ENCODE data around the gene CD99L2.

The CD99L2 gene

DNA sequence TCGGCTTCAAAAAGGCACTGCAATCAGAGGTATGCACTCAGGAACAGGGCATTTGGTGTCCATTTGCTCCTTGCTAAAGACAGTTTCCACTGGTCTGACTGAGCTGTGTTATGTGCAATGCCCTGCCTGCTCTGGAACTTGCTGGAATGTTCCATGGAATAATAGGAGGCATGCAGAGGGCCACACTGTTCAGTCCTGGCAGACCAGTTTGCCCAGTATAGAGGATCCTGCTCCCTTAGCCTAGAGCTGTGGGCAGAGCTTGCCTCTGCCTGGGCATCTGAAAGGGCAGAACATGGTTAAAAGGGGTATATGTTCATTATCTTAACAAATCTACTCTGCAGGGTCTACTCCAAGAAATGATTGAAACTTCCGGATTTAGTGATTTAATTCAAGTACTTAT, 27.8 kb upstream of the CD99L2 start:
- Histone ChIP-seq H3K27ac (no peak overlapping the region), H3K4me3 (ENCODE audit: low read depth, low read length) (no peak overlapping the region), H3K27me3 (replicated peaks) (no peaks in the 10 kb centered on the region), H3K36me3 (replicated peaks) (no peaks in the 10 kb centered on the region)
- no peak for DNase-seq
- in situ Hi-C loops (cut with HindIII; ENCODE audit: low pct_ligation_motif_present, low sequenced_read_pairs): no loop called here
- TF ChIP-seq, protein P1, sequence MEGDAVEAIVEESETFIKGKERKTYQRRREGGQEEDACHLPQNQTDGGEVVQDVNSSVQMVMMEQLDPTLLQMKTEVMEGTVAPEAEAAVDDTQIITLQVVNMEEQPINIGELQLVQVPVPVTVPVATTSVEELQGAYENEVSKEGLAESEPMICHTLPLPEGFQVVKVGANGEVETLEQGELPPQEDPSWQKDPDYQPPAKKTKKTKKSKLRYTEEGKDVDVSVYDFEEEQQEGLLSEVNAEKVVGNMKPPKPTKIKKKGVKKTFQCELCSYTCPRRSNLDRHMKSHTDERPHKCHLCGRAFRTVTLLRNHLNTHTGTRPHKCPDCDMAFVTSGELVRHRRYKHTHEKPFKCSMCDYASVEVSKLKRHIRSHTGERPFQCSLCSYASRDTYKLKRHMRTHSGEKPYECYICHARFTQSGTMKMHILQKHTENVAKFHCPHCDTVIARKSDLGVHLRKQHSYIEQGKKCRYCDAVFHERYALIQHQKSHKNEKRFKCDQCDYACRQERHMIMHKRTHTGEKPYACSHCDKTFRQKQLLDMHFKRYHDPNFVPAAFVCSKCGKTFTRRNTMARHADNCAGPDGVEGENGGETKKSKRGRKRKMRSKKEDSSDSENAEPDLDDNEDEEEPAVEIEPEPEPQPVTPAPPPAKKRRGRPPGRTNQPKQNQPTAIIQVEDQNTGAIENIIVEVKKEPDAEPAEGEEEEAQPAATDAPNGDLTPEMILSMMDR (IDR thresholded peaks at IDR 0.05; ENCODE audit: low read depth, low read length, missing control alignments): no peak

GRCh38 chrX:150919401-150919800, 20.9 kb upstream of the CD99L2 start:
- H3K27me3 ChIP-seq (replicated peaks): no peaks in the 10 kb centered on the region
- in situ Hi-C loops (cut with HindIII; ENCODE audit: low pct_ligation_motif_present, low sequenced_read_pairs): no loop called here
- no peak overlapping the region for H3K4me3 ChIP-seq (ENCODE audit: low read depth, low read length)
- H3K27ac ChIP-seq: no peak overlapping the region
- TF ChIP-seq, protein P1 (IDR thresholded peaks at IDR 0.05; ENCODE audit: low read depth, low read length, missing control alignments): no peak
- DNase-seq: no peak
- H3K36me3 ChIP-seq (replicated peaks): no peaks in the 10 kb centered on the region

DNA sequence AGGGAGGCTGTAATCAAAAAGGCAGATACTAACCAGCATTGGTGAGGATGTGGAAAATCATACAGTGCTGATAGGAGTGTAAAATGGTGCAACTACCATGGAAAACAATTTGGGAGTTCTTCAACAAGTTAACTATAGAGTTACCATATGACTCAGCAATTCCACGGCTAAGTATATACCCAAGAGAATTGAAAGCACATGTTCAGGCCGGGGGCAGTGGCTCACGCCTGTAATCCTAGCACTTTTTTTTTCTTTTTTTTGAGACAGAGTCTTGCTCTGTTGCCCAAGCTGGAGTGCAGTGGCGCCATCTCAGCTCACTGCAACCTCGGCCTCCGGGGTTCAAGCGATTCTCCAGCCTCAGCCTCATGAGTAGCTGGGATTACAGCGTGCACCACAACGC, 15.0 kb upstream of the CD99L2 start:
- in situ Hi-C loops (cut with HindIII; ENCODE audit: low pct_ligation_motif_present, low sequenced_read_pairs): no loop called here
- TF ChIP-seq, protein P1 (IDR thresholded peaks at IDR 0.05; ENCODE audit: low read depth, low read length, missing control alignments): no peak
- DNase-seq: no peak
- Histone ChIP-seq H3K36me3 (replicated peaks) (no peaks in the 10 kb centered on the region), H3K4me3 (ENCODE audit: low read depth, low read length) (no peak overlapping the region), H3K27me3 (replicated peaks) (no peaks in the 10 kb centered on the region), H3K27ac (no peak overlapping the region)

- in situ Hi-C loops (cut with HindIII; ENCODE audit: low pct_ligation_motif_present, low sequenced_read_pairs): no loop called here
- H3K36me3 ChIP-seq (replicated peaks): no peaks in the 10 kb centered on the region
- TF ChIP-seq, protein P1 (IDR thresholded peaks at IDR 0.05; ENCODE audit: low read depth, low read length, missing control alignments): no peak
Measured at GRCh38 chrX:150907474-150907873, 9.0 kb upstream of the CD99L2 start.

DNA sequence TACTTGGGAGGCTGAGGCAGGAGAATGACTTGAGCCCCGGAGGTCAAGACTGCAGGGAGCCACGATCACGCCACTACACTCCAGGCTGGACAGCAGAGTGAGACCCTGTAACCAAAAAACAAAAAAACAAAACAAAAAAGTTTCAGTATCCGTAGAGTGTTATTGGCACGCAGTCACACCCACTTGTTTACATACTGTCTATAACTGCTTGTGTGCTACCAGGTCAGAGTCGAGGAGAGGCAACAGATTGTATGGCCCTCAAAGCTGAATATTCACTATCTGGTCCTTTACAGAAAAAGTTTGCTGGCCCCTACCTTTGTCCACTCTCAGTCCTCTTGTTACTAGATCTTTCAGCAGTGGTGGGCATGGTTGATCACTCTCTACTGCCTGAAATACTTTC, 8.2 kb upstream of the CD99L2 start:
- H3K36me3 ChIP-seq (replicated peaks): no peaks in the 10 kb centered on the region
- TF ChIP-seq, protein P1 (IDR thresholded peaks at IDR 0.05; ENCODE audit: low read depth, low read length, missing control alignments): no peak
- H3K27me3 ChIP-seq (replicated peaks): no peaks in the 10 kb centered on the region
- H3K4me3 ChIP-seq (ENCODE audit: low read depth, low read length): no peak overlapping the region
- no peak overlapping the region for H3K27ac ChIP-seq
- in situ Hi-C loops (cut with HindIII; ENCODE audit: low pct_ligation_motif_present, low sequenced_read_pairs): no loop called here
- DNase-seq: no peak

More at GRCh38 chrX:150907474-150907873, 9.0 kb upstream of the CD99L2 start:
- Histone ChIP-seq H3K27me3 (replicated peaks) (no peaks in the 10 kb centered on the region), H3K4me3 (ENCODE audit: low read depth, low read length) (no peak overlapping the region), H3K27ac (no peak overlapping the region)
- no peak for DNase-seq

DNA sequence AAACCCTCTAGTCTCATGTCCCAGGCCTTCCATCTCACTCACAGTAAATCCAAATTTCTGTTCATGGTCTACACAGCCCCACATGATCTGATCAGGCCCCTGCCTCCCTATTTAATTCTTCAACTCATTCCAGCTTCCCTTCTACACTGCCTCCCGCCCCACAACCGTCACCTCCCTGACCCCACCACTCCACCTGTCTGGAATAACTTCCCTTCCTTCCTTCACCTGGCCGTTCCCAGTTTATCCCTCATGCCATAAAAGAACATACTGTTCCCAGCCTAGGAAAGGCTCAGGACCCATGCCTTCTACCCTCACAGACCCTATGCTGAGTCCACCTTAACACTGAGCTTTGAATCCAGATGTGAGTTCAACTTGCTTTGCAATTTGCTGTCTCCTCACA, 6.8 kb upstream of the CD99L2 start:
- TF ChIP-seq, protein P1 (IDR thresholded peaks at IDR 0.05; ENCODE audit: low read depth, low read length, missing control alignments): no peak
- H3K27me3 ChIP-seq (replicated peaks): no peaks in the 10 kb centered on the region
- no peak overlapping the region for H3K27ac ChIP-seq
- DNase-seq: no peak
- in situ Hi-C loops (cut with HindIII; ENCODE audit: low pct_ligation_motif_present, low sequenced_read_pairs): no loop called here
- H3K4me3 ChIP-seq (ENCODE audit: low read depth, low read length): no peak overlapping the region
- no peaks in the 10 kb centered on the region for H3K36me3 ChIP-seq (replicated peaks)
